B cell (primary cell): Measurements from ENCODE around the gene GRB10. TPM values are rescaled to one million over a fixed set of nuclear protein-coding genes. Genes with fewer than 3 reads are reported as not detected.

Experiments
- ATAC-seq: fragments of 200-7000 bp; cut with Tn5 transposase; one replicate; pipeline ENCODE4 v1.10.0; 2021; ENCODE audit warnings: low read depth, mild to moderate bottlenecking, moderate number of reproducible peaks, moderate library complexity
- CTCF ChIA-PET: fragments of 350-600 bp; sonication (Branson Sonifier 250); formaldehyde crosslinking; loops from one replicate; lab custom pipeline; 2021; ENCODE audit warnings: antibody characterized with exemption, inconsistent platforms; lab: Charles Lee
- POLR2A ChIA-PET: fragments of 350-600 bp; sonication (Branson Sonifier 250); formaldehyde crosslinking; loops from one replicate; lab custom pipeline; 2021; ENCODE audit warnings: antibody characterized with exemption; lab: Charles Lee
- DNase-seq: peaks from one replicate; pipeline ENCODE4 v3.0.0; 2013
- H2AFZ ChIP-seq: 2 replicates; pipeline ENCODE4 v1.6.1; 2012; ENCODE audit warnings: mild to moderate bottlenecking, low read depth, low read length; ENCODE audit not compliant: insufficient read depth, poor library complexity, severe bottlenecking
- H3K27ac ChIP-seq, 2 donors: 1 replicate in 1 of 2; 2 replicates in 1 of 2; pipeline ENCODE4 v1.5.1; 2012 to 2013; ENCODE audit warnings: low read length in 2 of 2, mild to moderate bottlenecking in 2 of 2, moderate library complexity in 1 of 2
- H3K27me3 ChIP-seq, 4 experiments: fragments of 200-600 bp in 1 of 4; sonication (generic) in 1 of 4; replicated peaks in 1 of 4; 1 replicate in 2 of 4; 2 replicates in 2 of 4; pipeline versions ENCODE4 v1.6.1 to v1.7.0; 2013 to 2016; ENCODE audit warnings: low read length in 3 of 4, mild to moderate bottlenecking in 2 of 4, mixed read lengths in 1 of 4, moderate library complexity in 1 of 4; ENCODE audit not compliant: insufficient read depth in 4 of 4, control insufficient read depth in 3 of 4; ENCODE audit errors: control extremely low read depth in 1 of 4
- H3K36me3 ChIP-seq, 2 experiments: replicated peaks in 1 of 2; 1 replicate in 1 of 2; 2 replicates in 1 of 2; pipeline versions ENCODE4 v1.6.1 to v1.7.1; 2013; ENCODE audit warnings: low read length in 1 of 2; ENCODE audit not compliant: insufficient read depth in 2 of 2, control insufficient read depth in 1 of 2; ENCODE audit errors: control extremely low read depth in 1 of 2, extremely low read depth in 1 of 2
- H3K4me1 ChIP-seq, 2 donors: fragments of 200-600 bp in 1 of 2; sonication (generic) in 1 of 2; 1 replicate in 1 of 2; 2 replicates in 1 of 2; pipeline versions ENCODE4 v1.5.1 to v1.6.1; 2013 to 2017; ENCODE audit warnings: low read length in 2 of 2; ENCODE audit not compliant: control insufficient read depth in 2 of 2, insufficient read depth in 2 of 2
- H3K4me2 ChIP-seq: replicated peaks from 2 replicates; pipeline ENCODE3; 2012; ENCODE audit warnings: mild to moderate bottlenecking, low read depth, low read length; ENCODE audit not compliant: poor library complexity, severe bottlenecking
- H3K4me3 ChIP-seq, 5 experiments: fragments of 200-600 bp in 1 of 5; sonication (generic) in 1 of 5; 1 replicate in 3 of 5; 2 replicates in 2 of 5; pipeline versions ENCODE4 v1.5.1 to v1.7.0; 2011 to 2016; ENCODE audit warnings: low read length in 4 of 5, mild to moderate bottlenecking in 4 of 5, low read depth in 2 of 5, control low read depth in 1 of 5, moderate library complexity in 1 of 5; ENCODE audit not compliant: insufficient read depth in 1 of 5; ENCODE audit errors: control extremely low read depth in 1 of 5, extremely low read depth in 1 of 5
- H3K79me2 ChIP-seq: fragments of 200-600 bp; sonication (generic); one replicate; pipeline ENCODE4 v1.6.0; 2016; ENCODE audit warnings: low read length; ENCODE audit not compliant: control insufficient read depth, insufficient read depth
- H3K9ac ChIP-seq: fragments of 200-600 bp; sonication (generic); 2 replicates; pipeline ENCODE4 v1.6.1; 2017; ENCODE audit warnings: mild to moderate bottlenecking, low read length, moderate library complexity
- H3K9me3 ChIP-seq, 3 donors: one replicate each; pipeline versions ENCODE4 v1.6.1 to v1.7.1; 2013; ENCODE audit warnings: low read length in 2 of 3; ENCODE audit not compliant: control insufficient read depth in 2 of 3, insufficient read depth in 1 of 3; ENCODE audit errors: control extremely low read depth in 1 of 3
- H4K20me1 ChIP-seq: 2 replicates; pipeline ENCODE4 v1.6.0; 2012; ENCODE audit warnings: mild to moderate bottlenecking, low read length; ENCODE audit not compliant: insufficient read depth, control insufficient read depth, poor library complexity, severe bottlenecking
- H3K27ac Mint-ChIP-seq: one replicate; pipeline ENCODE4 v1.8.0; 2021; ENCODE audit warnings: mixed read lengths
- H3K27me3 Mint-ChIP-seq: one replicate; pipeline ENCODE4 v1.8.0; 2021; ENCODE audit warnings: mixed read lengths
- H3K4me1 Mint-ChIP-seq: one replicate; pipeline ENCODE4 v1.8.0; 2021; ENCODE audit warnings: mixed read lengths
- H3K4me3 Mint-ChIP-seq: one replicate; pipeline ENCODE4 v1.8.0; 2021; ENCODE audit warnings: mixed read lengths
- H3K9me3 Mint-ChIP-seq: one replicate; pipeline ENCODE4 v1.8.0; 2022; ENCODE audit warnings: mixed read lengths; ENCODE audit not compliant: insufficient read depth
- EZH2 ChIP-seq: IDR thresholded peaks from 2 replicates; pipeline ENCODE4 v1.6.1; 2012; ENCODE audit warnings: borderline replicate concordance, low read depth, mild to moderate bottlenecking, moderate library complexity, low read length; ENCODE audit not compliant: insufficient read depth, poor library complexity, severe bottlenecking
- WGBS: methylation state at CpG from one replicate; pipeline ENCODE4 v1.1.5; 2013; ENCODE audit warnings: missing lambda C conversion rate; ENCODE audit not compliant: insufficient coverage; 5-methylcytosine and 5-hydroxymethylcytosine counted together
- intact Hi-C: fragments of 100-400 bp; cut with micrococcal nuclease; formaldehyde crosslinking; loops from one replicate; pipeline ENCODE4 v1.10.0; 2022
- polyA plus RNA-seq: library from polyadenylated mRNA; depleted of rRNA; stranded (reverse); fragments of >200 nt; gene quantifications from 2 replicates; pipeline ENCODE4 v1.2.3, GENCODE V29; 2012
- total RNA-seq, 2 donors: library from RNA; stranded (reverse); fragments of 120-200 nt in 1 of 2; gene quantifications; 1 replicate in 1 of 2; 2 replicates in 1 of 2; pipeline versions ENCODE4 v1.2.3 to v1.2.4, GENCODE V29; 2013 to 2022
- TF ChIP-seq, protein P1 (sequence below): fragments of 200-600 bp; IDR thresholded peaks from one replicate; pipeline ENCODE4 v1.8.0; 2022; ENCODE audit warnings: antibody characterized with exemption, mild to moderate bottlenecking

The GRB10 gene
- total and polyA plus RNA-seq, 2 donors (not counting 1 experiment from before 2014, with no cell fraction given), result 0.04 TPM; not detected in 1

DNA sequence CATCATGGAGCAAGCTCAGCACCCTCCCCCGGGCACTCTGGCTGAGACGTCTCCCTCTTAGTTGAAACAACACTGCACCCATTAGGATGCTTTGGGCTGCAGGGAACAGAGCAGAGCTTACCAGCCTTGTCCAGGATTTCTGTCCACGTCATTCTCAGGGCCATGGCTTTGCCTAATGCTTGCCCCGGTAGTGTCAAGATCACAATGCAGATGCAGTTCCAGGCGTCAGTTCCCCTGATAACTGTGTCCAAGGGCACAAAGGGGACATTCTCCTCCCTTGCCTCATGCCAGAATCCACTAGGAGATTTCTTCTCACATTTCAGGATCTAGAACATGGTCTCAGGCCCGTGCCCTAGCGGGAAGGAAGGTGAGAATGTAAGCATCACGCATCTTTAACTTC is 17.2 kb upstream of the GRB10 start:
- H3K27ac Mint-ChIP-seq, result no peak overlapping the region
- no peak overlapping the region for H3K4me2 ChIP-seq
- 96% methylated on average over 6 of the region's 8 CpGs for WGBS

DNA sequence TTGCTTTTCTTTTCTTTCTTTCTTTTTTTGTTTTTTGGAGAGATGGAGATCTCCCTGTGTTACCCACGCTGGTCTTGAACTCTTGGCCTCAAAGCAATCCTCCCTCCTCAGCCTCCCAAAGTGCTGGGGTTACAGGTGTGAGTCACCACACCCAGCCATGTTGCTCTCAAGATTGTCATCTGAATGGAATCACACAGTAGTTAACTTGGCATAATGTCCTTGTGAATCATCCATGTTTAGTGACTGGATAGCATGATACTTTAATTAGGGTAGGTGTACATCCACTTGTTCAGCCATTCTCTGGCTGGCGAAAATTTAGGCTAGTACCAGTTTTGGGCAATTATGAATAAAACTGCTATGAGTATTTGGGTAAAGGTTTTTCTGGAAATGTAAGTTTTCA is 15.4 kb upstream of the GRB10 start:
- TF ChIP-seq EZH2, result no peak
- TF ChIP-seq, protein P1, sequence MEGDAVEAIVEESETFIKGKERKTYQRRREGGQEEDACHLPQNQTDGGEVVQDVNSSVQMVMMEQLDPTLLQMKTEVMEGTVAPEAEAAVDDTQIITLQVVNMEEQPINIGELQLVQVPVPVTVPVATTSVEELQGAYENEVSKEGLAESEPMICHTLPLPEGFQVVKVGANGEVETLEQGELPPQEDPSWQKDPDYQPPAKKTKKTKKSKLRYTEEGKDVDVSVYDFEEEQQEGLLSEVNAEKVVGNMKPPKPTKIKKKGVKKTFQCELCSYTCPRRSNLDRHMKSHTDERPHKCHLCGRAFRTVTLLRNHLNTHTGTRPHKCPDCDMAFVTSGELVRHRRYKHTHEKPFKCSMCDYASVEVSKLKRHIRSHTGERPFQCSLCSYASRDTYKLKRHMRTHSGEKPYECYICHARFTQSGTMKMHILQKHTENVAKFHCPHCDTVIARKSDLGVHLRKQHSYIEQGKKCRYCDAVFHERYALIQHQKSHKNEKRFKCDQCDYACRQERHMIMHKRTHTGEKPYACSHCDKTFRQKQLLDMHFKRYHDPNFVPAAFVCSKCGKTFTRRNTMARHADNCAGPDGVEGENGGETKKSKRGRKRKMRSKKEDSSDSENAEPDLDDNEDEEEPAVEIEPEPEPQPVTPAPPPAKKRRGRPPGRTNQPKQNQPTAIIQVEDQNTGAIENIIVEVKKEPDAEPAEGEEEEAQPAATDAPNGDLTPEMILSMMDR, result no peak
- intact Hi-C loops, result no loop called here
- no peak overlapping the region for H2AFZ ChIP-seq
- ChIA-PET POLR2A (no interaction called here), CTCF (no interaction called here)
- peaks cover 36% of the 10 kb centered on the region for H3K27me3 Mint-ChIP-seq
- H3K9me3 ChIP-seq, result peaks cover 0 to 6% (median 0%) of the 10 kb centered on the region in 3 donors
- peaks cover 7% of the 10 kb centered on the region for H3K4me1 Mint-ChIP-seq
- DNase-seq, result no peak
- ATAC-seq, result no peak
- H3K27me3 ChIP-seq, result peaks cover 0 to 15% (median 5%) of the 10 kb centered on the region in 4 experiments
- H3K4me3 Mint-ChIP-seq, result no peak overlapping the region
- no peaks in the 10 kb centered on the region for H4K20me1 ChIP-seq
- no peaks in the 10 kb centered on the region for H3K79me2 ChIP-seq
- no peak overlapping the region for H3K27ac Mint-ChIP-seq
- WGBS, result 100% methylated on average over 1 of the region's 2 CpGs
- no peak overlapping the region for H3K4me3 ChIP-seq
- peaks cover 3% of the 10 kb centered on the region for H3K9me3 Mint-ChIP-seq
- H3K27ac ChIP-seq, result no peak overlapping the region
- H3K36me3 ChIP-seq, result no peaks in the 10 kb centered on the region
- no peak overlapping the region for H3K4me2 ChIP-seq
- no peaks in the 10 kb centered on the region for H3K4me1 ChIP-seq
- H3K9ac ChIP-seq, result no peak overlapping the region

More for the DNA sequence above, 17.2 kb upstream of the GRB10 start:
- TF ChIP-seq, protein P1, result no peak
- no peak for TF ChIP-seq EZH2
- H3K9ac ChIP-seq, result no peak overlapping the region
- H3K4me1 Mint-ChIP-seq, result no peaks in the 10 kb centered on the region
- H3K27ac ChIP-seq, result no peak overlapping the region
- no peaks in the 10 kb centered on the region for H3K36me3 ChIP-seq
- no peak overlapping the region for H2AFZ ChIP-seq
- H3K4me3 ChIP-seq, result no peak overlapping the region
- ChIA-PET POLR2A (no interaction called here), CTCF (interaction anchor here (1.3 kb wide), 1 partner anchor 12 kb away, joined by 4 read pairs; no protein-coding TSS in a partner anchor)
- H3K27me3 ChIP-seq, result peaks cover 0 to 5% (median 2%) of the 10 kb centered on the region in 4 experiments
- no peaks in the 10 kb centered on the region for H3K79me2 ChIP-seq
- no peak overlapping the region for H3K4me3 Mint-ChIP-seq
- peaks cover 0 to 3% (median 0%) of the 10 kb centered on the region in 3 donors for H3K9me3 ChIP-seq
- intact Hi-C loops, result no loop called here
- no peaks in the 10 kb centered on the region for H4K20me1 ChIP-seq
- peaks cover 26% of the 10 kb centered on the region for H3K27me3 Mint-ChIP-seq
- peaks cover 3% of the 10 kb centered on the region for H3K9me3 Mint-ChIP-seq
- ATAC-seq, result no peak
- no peak for DNase-seq
- no peaks in the 10 kb centered on the region for H3K4me1 ChIP-seq
